MG63 (cell line): ENCODE data around the gene PFDN2. TPM values are rescaled to one million over a fixed set of nuclear protein-coding genes. Genes with fewer than 3 reads are reported as not detected.

Experiments
- DNase-seq: peaks from one replicate; pipeline ENCODE4 v3.0.0-alpha.2; 2020
- H3K27me3 ChIP-seq: fragments of 250-450 bp; sonication (Bioruptor Pico); 2 replicates; pipeline ENCODE4 v1.5.1; 2020; ENCODE audit warnings: mild to moderate bottlenecking, moderate library complexity
- H3K36me3 ChIP-seq: fragments of 250-450 bp; sonication (Bioruptor Pico); 2 replicates; pipeline ENCODE4 v1.5.1; 2020; ENCODE audit warnings: mild to moderate bottlenecking, moderate library complexity
- H3K4me3 ChIP-seq: fragments of 250-450 bp; sonication (Bioruptor Pico); 2 replicates; pipeline ENCODE4 v1.5.1; 2020; ENCODE audit warnings: mild to moderate bottlenecking, moderate library complexity
- H3K9me3 ChIP-seq: fragments of 250-450 bp; sonication (Bioruptor Pico); 2 replicates; pipeline ENCODE4 v1.5.1; 2020; ENCODE audit warnings: mild to moderate bottlenecking, moderate library complexity
- total RNA-seq: library from RNA; depleted of rRNA; stranded (reverse); fragments of >200 nt; shearing (Covaris generic); gene quantifications from 2 replicates; pipeline ENCODE4 v1.2.3, GENCODE V29; 2014; ENCODE audit warnings: low replicate concordance; rRNA removed

The PFDN2 gene
- total RNA-seq: 32.6 and 36.1 TPM in 2 replicates

GRCh38 chr1:161117759-161118581 is at the start of gene PFDN2, which contains the start of gene NIT1:
Gene PFDN2, minus strand, starts transcription at chr1:161118037. Its CDS starts 11 bp downstream, at chr1:161118026.
Gene NIT1, plus strand, starts transcription at chr1:161118105. Its CDS starts 72 bp downstream, at chr1:161118177.
- H3K36me3 ChIP-seq: peaks cover 78% of the 10 kb centered on the region
- H3K4me3 ChIP-seq: peak within 1 kb of the TSS; percentile 99
- peak; percentile 93 for DNase-seq
- no peaks in the 10 kb centered on the region for H3K9me3 ChIP-seq
- no peaks in the 10 kb centered on the region for H3K27me3 ChIP-seq

- DNase-seq: no peak
- H3K36me3 ChIP-seq: peaks cover 45% of the 10 kb centered on the region
Observed at GRCh38 chr1:161166669-161167548, 49.1 kb upstream of the PFDN2 start.

GRCh38 chr1:161165742-161166668 is 48.2 kb upstream of the PFDN2 start, which contains the start of gene PPOX:
Gene PPOX, plus strand, starts transcription at chr1:161166426. Its CDS starts 422 bp downstream, at chr1:161166848.
- H3K27me3 ChIP-seq: no peaks in the 10 kb centered on the region
- H3K9me3 ChIP-seq: no peaks in the 10 kb centered on the region
- peak; percentile 99 for DNase-seq
- H3K4me3 ChIP-seq: peak within 1 kb of the TSS; percentile 74
- peaks cover 43% of the 10 kb centered on the region for H3K36me3 ChIP-seq

More at GRCh38 chr1:161166669-161167548, 49.1 kb upstream of the PFDN2 start:
- Histone ChIP-seq H3K9me3 (no peaks in the 10 kb centered on the region), H3K27me3 (no peaks in the 10 kb centered on the region), H3K4me3 (peak overlapping the region; percentile 74)

GRCh38 chr1:161164901-161165610 is 47.2 kb upstream of the PFDN2 start:
- no peak for DNase-seq
- H3K36me3 ChIP-seq: peaks cover 42% of the 10 kb centered on the region
- no peaks in the 10 kb centered on the region for H3K27me3 ChIP-seq
- H3K4me3 ChIP-seq: peak overlapping the region; percentile 74
- H3K9me3 ChIP-seq: no peaks in the 10 kb centered on the region

GRCh38 chr1:161163793-161164192 is 46.0 kb upstream of the PFDN2 start:
- Histone ChIP-seq H3K9me3 (no peaks in the 10 kb centered on the region), H3K4me3 (no peak overlapping the region), H3K27me3 (no peaks in the 10 kb centered on the region), H3K36me3 (peaks cover 36% of the 10 kb centered on the region)
- no peak for DNase-seq

GRCh38 chr1:161162806-161163205 is 45.0 kb upstream of the PFDN2 start:
- H3K36me3 ChIP-seq: peaks cover 43% of the 10 kb centered on the region
- no peak for DNase-seq
- no peaks in the 10 kb centered on the region for H3K9me3 ChIP-seq
- no peak overlapping the region for H3K4me3 ChIP-seq
- no peaks in the 10 kb centered on the region for H3K27me3 ChIP-seq

GRCh38 chr1:161162052-161162451 is 44.2 kb upstream of the PFDN2 start:
- Histone ChIP-seq H3K27me3 (no peaks in the 10 kb centered on the region), H3K9me3 (no peaks in the 10 kb centered on the region), H3K36me3 (peaks cover 43% of the 10 kb centered on the region), H3K4me3 (no peak overlapping the region)
- no peak for DNase-seq

GRCh38 chr1:161161652-161162051 is 43.8 kb upstream of the PFDN2 start:
- H3K4me3 ChIP-seq: no peak overlapping the region
- DNase-seq: no peak
- H3K9me3 ChIP-seq: no peaks in the 10 kb centered on the region
- peaks cover 43% of the 10 kb centered on the region for H3K36me3 ChIP-seq
- no peaks in the 10 kb centered on the region for H3K27me3 ChIP-seq

GRCh38 chr1:161160671-161161145 is 42.9 kb upstream of the PFDN2 start:
- H3K9me3 ChIP-seq: no peaks in the 10 kb centered on the region
- no peak overlapping the region; the same call in 1 of the 2 replicates for H3K4me3 ChIP-seq
- no peak for DNase-seq
- H3K27me3 ChIP-seq: no peaks in the 10 kb centered on the region
- peaks cover 44% of the 10 kb centered on the region for H3K36me3 ChIP-seq

- Histone ChIP-seq H3K36me3 (peaks cover 49% of the 10 kb centered on the region), H3K9me3 (no peaks in the 10 kb centered on the region), H3K4me3 (peak overlapping the region; percentile 88)
Observed at GRCh38 chr1:161159913-161160243, 42.0 kb upstream of the PFDN2 start.

GRCh38 chr1:161159087-161159912 is 41.5 kb upstream of the PFDN2 start, which contains the start of gene USP21:
Gene USP21, plus strand, starts transcription at chr1:161159500. Its CDS starts 1,141 bp downstream, at chr1:161160641.
- Histone ChIP-seq H3K36me3 (peaks cover 53% of the 10 kb centered on the region), H3K4me3 (peak within 1 kb of the TSS; percentile 88), H3K9me3 (no peaks in the 10 kb centered on the region), H3K27me3 (no peaks in the 10 kb centered on the region)
- peak; percentile 89 for DNase-seq

More at GRCh38 chr1:161159913-161160243, 42.0 kb upstream of the PFDN2 start:
- no peaks in the 10 kb centered on the region for H3K27me3 ChIP-seq
- no peak for DNase-seq

- Histone ChIP-seq H3K9me3 (no peaks in the 10 kb centered on the region), H3K36me3 (peaks cover 51% of the 10 kb centered on the region), H3K27me3 (no peaks in the 10 kb centered on the region), H3K4me3 (peak overlapping the region; percentile 88)
- DNase-seq: no peak
Observed at GRCh38 chr1:161158316-161159010, 40.6 kb upstream of the PFDN2 start.

GRCh38 chr1:161157867-161158266 is 40.0 kb upstream of the PFDN2 start:
- DNase-seq: no peak
- no peak overlapping the region for H3K4me3 ChIP-seq
- H3K9me3 ChIP-seq: no peaks in the 10 kb centered on the region
- H3K27me3 ChIP-seq: no peaks in the 10 kb centered on the region
- peaks cover 45% of the 10 kb centered on the region for H3K36me3 ChIP-seq

GRCh38 chr1:161153682-161154337 is 36.0 kb upstream of the PFDN2 start, which contains the start of gene UFC1:
Gene UFC1, plus strand, starts transcription at chr1:161153978. Its CDS starts 20 bp downstream, at chr1:161153998.
- peak; percentile 85 for DNase-seq
- Histone ChIP-seq H3K4me3 (peak within 1 kb of the TSS; percentile 73), H3K36me3 (peaks cover 20% of the 10 kb centered on the region), H3K27me3 (no peaks in the 10 kb centered on the region), H3K9me3 (no peaks in the 10 kb centered on the region)
